Measurements from ENCODE around the gene LGSN.

- TF ChIP-seq CTCF (IDR thresholded peaks at IDR 0.05; ENCODE audit: low read depth, low read length): no peak
- TF ChIP-seq EZH2phosphoT487 (IDR thresholded peaks at IDR 0.05; ENCODE audit: low read depth): no peak
These were observed 43.8 kb downstream of the LGSN start for GRCh38 chr6:63275953-63276352.
